HCT116 (cell line): ENCODE measurements around the gene PHC3. TPM values are rescaled to one million over a fixed set of nuclear protein-coding genes. Genes with fewer than 3 reads are reported as not detected.

Experiments
- ATAC-seq: fragments of 200-7000 bp; cut with Tn5 transposase; 2 replicates; pipeline ENCODE4 v1.9.1; 2020; ENCODE audit warnings: mild to moderate bottlenecking, moderate library complexity
- BruUV-seq: library from RNA; stranded (reverse); fragments of 400-500 nt; replicated peaks from 2 replicates; lab custom pipeline; 2021; lab: Mats Ljungman, UMichigan
- CTCF ChIA-PET: fragments of 300-600 bp; sonication (Branson Sonifier 250); formaldehyde crosslinking; loops from one replicate; lab custom pipeline; 2021; ENCODE audit warnings: antibody characterized with exemption; lab: Charles Lee
- POLR2A ChIA-PET: fragments of 300-600, 350-600 bp; sonication (Branson Sonifier 250); formaldehyde crosslinking; loops from one replicate; lab custom pipeline; 2021; ENCODE audit warnings: antibody characterized with exemption; lab: Charles Lee
- RAD21 ChIA-PET, 2 experiments: fragments of 300-600 bp; sonication (Branson Sonifier 250); formaldehyde crosslinking; loops; one replicate each; lab custom pipeline; 2023; ENCODE audit warnings: low total read pairs in 2 of 2; ENCODE audit not compliant: uncharacterized antibody in 2 of 2, unreplicated experiment in 2 of 2, low non-redundant PET in 1 of 2; lab: Charles Lee
- DNase-seq: peaks from one replicate; pipeline ENCODE4 v3.0.0-alpha.2; 2010; ENCODE audit warnings: low read depth, low spot score
- H2AFZ ChIP-seq: fragments of 200-600 bp; shearing (Covaris generic), sonication (generic); 2 replicates; pipeline ENCODE4 v1.6.1; 2017; ENCODE audit warnings: low read depth, mixed run types, mixed read lengths, antibody characterized with exemption, low read length; ENCODE audit not compliant: poor library complexity, severe bottlenecking
- H3K27ac ChIP-seq: 2 replicates; pipeline ENCODE4 v1.5.1; 2012; ENCODE audit warnings: low read depth, low read length
- H3K27me3 ChIP-seq: fragments of 200-600 bp; sonication (generic); 2 replicates; pipeline ENCODE4 v1.6.1; 2016; ENCODE audit warnings: mixed run types, low read length, mixed read lengths; ENCODE audit not compliant: insufficient read depth
- H3K36me3 ChIP-seq, 2 experiments: fragments of 200-500 bp in 1 of 2; fragments of 200-600 bp in 1 of 2; sonication (Bioruptor generic) in 1 of 2; sonication (generic) in 1 of 2; 2 replicates each; pipeline versions ENCODE4 v1.5.1 to v1.6.1; 2014 to 2016; ENCODE audit warnings: low read length in 2 of 2, inconsistent platforms in 1 of 2, mixed read lengths in 1 of 2, mixed run types in 1 of 2; ENCODE audit not compliant: insufficient read depth in 2 of 2, control insufficient read depth in 1 of 2
- H3K4me1 ChIP-seq, 2 experiments: fragments of 200-600 bp in 1 of 2; sonication (generic) in 1 of 2; 2 replicates each; pipeline versions ENCODE4 v1.5.1 to v1.6.1; 2012 to 2017; ENCODE audit warnings: low read length in 2 of 2, inconsistent platforms in 1 of 2, mild to moderate bottlenecking in 1 of 2, mixed read lengths in 1 of 2, mixed run types in 1 of 2, moderate library complexity in 1 of 2; ENCODE audit not compliant: insufficient read depth in 2 of 2, control insufficient read depth in 1 of 2
- H3K4me2 ChIP-seq: fragments of 200-600 bp; sonication (generic); 2 replicates; pipeline ENCODE4 v1.6.1; 2017; ENCODE audit warnings: mixed run types, low read length, mixed read lengths
- H3K4me3 ChIP-seq, 2 experiments: fragments of 200-600 bp in 1 of 2; sonication (generic) in 1 of 2; replicated peaks in 1 of 2; 2 replicates each; pipeline ENCODE4 v1.5.1; 2011 to 2016; ENCODE audit warnings: low read length in 2 of 2, control low read depth in 1 of 2, low read depth in 1 of 2, mild to moderate bottlenecking in 1 of 2, mixed read lengths in 1 of 2, mixed run types in 1 of 2
- H3K79me2 ChIP-seq: fragments of 200-600 bp; sonication (generic); 2 replicates; pipeline ENCODE4 v1.6.1; 2017; ENCODE audit warnings: mild to moderate bottlenecking, mixed run types, low read length, moderate library complexity, mixed read lengths; ENCODE audit not compliant: insufficient read depth
- H3K9ac ChIP-seq: fragments of 200-600 bp; sonication (generic); 2 replicates; pipeline ENCODE4 v1.6.1; 2016; ENCODE audit warnings: low read length, mixed read lengths
- H3K9me2 ChIP-seq: fragments of 200-600 bp; sonication (generic), shearing (Covaris generic); 2 replicates; pipeline ENCODE4 v1.6.1; 2017; ENCODE audit warnings: mixed run types, mild to moderate bottlenecking, moderate library complexity; ENCODE audit not compliant: insufficient read depth
- H3K9me3 ChIP-seq, 2 experiments: fragments of 200-500 bp in 1 of 2; fragments of 200-600 bp in 1 of 2; sonication (Bioruptor generic) in 1 of 2; sonication (generic) in 1 of 2; 2 replicates each; pipeline ENCODE4 v1.6.1; 2014 to 2017; ENCODE audit warnings: low read length in 2 of 2, mixed read lengths in 2 of 2, inconsistent platforms in 1 of 2, low read depth in 1 of 2, mild to moderate bottlenecking in 1 of 2, mixed run types in 1 of 2, moderate library complexity in 1 of 2; ENCODE audit not compliant: control insufficient read depth in 1 of 2, insufficient read depth in 1 of 2
- H4K20me1 ChIP-seq: fragments of 200-600 bp; sonication (generic), shearing (Covaris generic); 2 replicates; pipeline ENCODE4 v1.6.1; 2017; ENCODE audit warnings: mixed run types, mild to moderate bottlenecking, moderate library complexity; ENCODE audit not compliant: insufficient read depth
- CBX3 ChIP-seq: IDR thresholded peaks from 2 replicates; pipeline ENCODE4 v1.6.1; 2012; ENCODE audit warnings: low read depth
- CEBPB ChIP-seq: IDR thresholded peaks from 2 replicates; pipeline ENCODE4 v1.6.1; 2012; ENCODE audit warnings: low read depth
- CTCF ChIP-seq, 3 experiments: fragments of 200-600 bp in 1 of 3; sonication (generic) in 1 of 3; IDR thresholded peaks in 2 of 3; conservative IDR thresholded peaks in 1 of 3; 2 replicates each; pipeline ENCODE4 v1.5.1; 2012 to 2017; ENCODE audit warnings: low read depth in 2 of 3, low read length in 2 of 3, antibody characterized with exemption in 1 of 3, borderline replicate concordance in 1 of 3, control low read depth in 1 of 3, mild to moderate bottlenecking in 1 of 3, mixed read lengths in 1 of 3, mixed run types in 1 of 3, moderate library complexity in 1 of 3; ENCODE audit not compliant: insufficient read depth in 1 of 3
- EZH2phosphoT487 ChIP-seq: fragments of 200-600 bp; IDR thresholded peaks from 2 replicates; pipeline ENCODE4 v1.6.1; 2018; ENCODE audit warnings: antibody characterized with exemption, borderline replicate concordance
- FOSL1 ChIP-seq: IDR thresholded peaks from 2 replicates; pipeline ENCODE4 v1.6.1; 2012; ENCODE audit warnings: low read depth
- JUND ChIP-seq: IDR thresholded peaks from 2 replicates; pipeline ENCODE4 v1.6.1; 2012
- POLR2A ChIP-seq: IDR thresholded peaks from 2 replicates; pipeline ENCODE4 v1.7.0; 2011; ENCODE audit warnings: borderline replicate concordance; ENCODE audit not compliant: insufficient read depth, insufficient read length; ENCODE audit errors: extremely low read depth
- RAD21 ChIP-seq: IDR thresholded peaks from 2 replicates; pipeline ENCODE4 v1.6.1; 2012; ENCODE audit warnings: low read depth, mild to moderate bottlenecking
- REST ChIP-seq: IDR thresholded peaks from 2 replicates; pipeline ENCODE4 v1.6.1; 2012; ENCODE audit warnings: low read depth
- SIN3A ChIP-seq: IDR thresholded peaks from 2 replicates; pipeline ENCODE4 v1.6.1; 2012; ENCODE audit warnings: low read depth
- SP1 ChIP-seq: IDR thresholded peaks from 2 replicates; pipeline ENCODE4 v1.6.1; 2012; ENCODE audit warnings: low read depth
- TCF7L2 ChIP-seq: IDR thresholded peaks from 2 replicates; pipeline ENCODE4 v1.7.0; 2011; ENCODE audit warnings: borderline replicate concordance, inconsistent platforms; ENCODE audit not compliant: insufficient read depth, insufficient read length; ENCODE audit errors: extremely low read depth
- YY1 ChIP-seq: IDR thresholded peaks from 2 replicates; pipeline ENCODE4 v1.6.1; 2011; ENCODE audit warnings: low read length, low read depth, moderate library complexity, mild to moderate bottlenecking; ENCODE audit not compliant: insufficient replicate concordance; ENCODE audit errors: extremely low read depth
- ZNF274 ChIP-seq: fragments of 200-500 bp; sonication (Bioruptor generic); IDR thresholded peaks from 2 replicates; pipeline ENCODE4 v1.6.1; 2014; ENCODE audit warnings: mild to moderate bottlenecking, low read depth, low read length, inconsistent platforms
- intact Hi-C: fragments of 100-400 bp; cut with micrococcal nuclease; formaldehyde crosslinking; loops from 2 replicates; pipeline ENCODE4 v1.10.0; 2022
- total RNA-seq: library from RNA; stranded (reverse); gene quantifications from one replicate; pipeline ENCODE4 v1.2.1, GENCODE V29; 2021; ENCODE audit not compliant: unreplicated experiment

PHC3 gene
- total RNA-seq, 1 experiment from 2014 or later: 40.1 TPM

- Histone ChIP-seq H3K79me2 (no peaks in the 10 kb centered on the region), H3K9me3 (no peaks in the 10 kb centered on the region)
- no peak for TF ChIP-seq FOSL1
- TF ChIP-seq SIN3A: no peak
- TF ChIP-seq JUND: no peak
- TF ChIP-seq CEBPB: no peak
- no peak for TF ChIP-seq RAD21
- no peak for TF ChIP-seq TCF7L2
- no peak for TF ChIP-seq EZH2phosphoT487
- TF ChIP-seq CBX3: no peak
- no peak for TF ChIP-seq SP1
- TF ChIP-seq, all 23 proteins: peak for 0
- Histone ChIP-seq H3K27me3 (no peaks in the 10 kb centered on the region), H3K4me2 (no peak overlapping the region), H2AFZ (no peak overlapping the region), H3K9ac (no peak overlapping the region), H3K4me1 (0 out of 4 replicates have a peak, but pooled peaks cover 0 to 2% of the 10 kb centered on the region in 2 experiments), H3K27ac (no peak overlapping the region), H3K4me3 (no peak overlapping the region), H4K20me1 (no peaks in the 10 kb centered on the region), H3K36me3 (no peaks in the 10 kb centered on the region; a peak in 1 of 4 replicates), H3K9me2 (no peaks in the 10 kb centered on the region)
- no TSS peak for BruUV-seq
- ChIA-PET POLR2A (no interaction called here), CTCF (no interaction called here), RAD21 (no interaction called here)
- no peak for DNase-seq
- intact Hi-C loops: no loop called here
- no peak for ATAC-seq
Observed at GRCh38 chr3:170046269-170047132, 135.0 kb downstream of the PHC3 start.

GRCh38 chr3:170044795-170045244, 136.7 kb downstream of the PHC3 start:
- BruUV-seq: no TSS peak
- Histone ChIP-seq H3K27ac (no peak overlapping the region), H3K79me2 (no peaks in the 10 kb centered on the region), H3K4me3 (no peak overlapping the region), H3K36me3 (no peaks in the 10 kb centered on the region; a peak in 1 of 4 replicates), H3K27me3 (no peaks in the 10 kb centered on the region), H4K20me1 (no peaks in the 10 kb centered on the region), H3K4me1 (0 out of 4 replicates have a peak, but pooled peaks cover 0 to 2% of the 10 kb centered on the region in 2 experiments), H3K9me2 (no peaks in the 10 kb centered on the region), H3K4me2 (no peak overlapping the region), H3K9ac (no peak overlapping the region), H2AFZ (no peak overlapping the region), H3K9me3 (no peaks in the 10 kb centered on the region)
- ATAC-seq (no peak), DNase-seq (no peak)
- ChIA-PET POLR2A (interaction anchor here (0.7 kb wide), 1 partner anchor 328 kb away, joined by 5 read pairs; no protein-coding TSS in a partner anchor), CTCF (no interaction called here), RAD21 (no interaction called here)
- intact Hi-C loops: no loop called here
- TF ChIP-seq REST: no peak
- TF ChIP-seq CEBPB: no peak
- TF ChIP-seq YY1: no peak
- TF ChIP-seq CTCF (IDR thresholded peaks at IDR 0.05 in 2 of 3, conservative IDR thresholded peaks at IDR 0.05 in 1 of 3; ENCODE audit: borderline replicate concordance in 1 of 3, insufficient read depth in 1 of 3, low read depth in 2 of 3, low read length in 2 of 3): no peak
- TF ChIP-seq ZNF274: no peak
- TF ChIP-seq JUND: no peak
- TF ChIP-seq SIN3A: no peak
- no peak for TF ChIP-seq POLR2A
